Measurements from ENCODE around the gene HOXD3.

DNA sequence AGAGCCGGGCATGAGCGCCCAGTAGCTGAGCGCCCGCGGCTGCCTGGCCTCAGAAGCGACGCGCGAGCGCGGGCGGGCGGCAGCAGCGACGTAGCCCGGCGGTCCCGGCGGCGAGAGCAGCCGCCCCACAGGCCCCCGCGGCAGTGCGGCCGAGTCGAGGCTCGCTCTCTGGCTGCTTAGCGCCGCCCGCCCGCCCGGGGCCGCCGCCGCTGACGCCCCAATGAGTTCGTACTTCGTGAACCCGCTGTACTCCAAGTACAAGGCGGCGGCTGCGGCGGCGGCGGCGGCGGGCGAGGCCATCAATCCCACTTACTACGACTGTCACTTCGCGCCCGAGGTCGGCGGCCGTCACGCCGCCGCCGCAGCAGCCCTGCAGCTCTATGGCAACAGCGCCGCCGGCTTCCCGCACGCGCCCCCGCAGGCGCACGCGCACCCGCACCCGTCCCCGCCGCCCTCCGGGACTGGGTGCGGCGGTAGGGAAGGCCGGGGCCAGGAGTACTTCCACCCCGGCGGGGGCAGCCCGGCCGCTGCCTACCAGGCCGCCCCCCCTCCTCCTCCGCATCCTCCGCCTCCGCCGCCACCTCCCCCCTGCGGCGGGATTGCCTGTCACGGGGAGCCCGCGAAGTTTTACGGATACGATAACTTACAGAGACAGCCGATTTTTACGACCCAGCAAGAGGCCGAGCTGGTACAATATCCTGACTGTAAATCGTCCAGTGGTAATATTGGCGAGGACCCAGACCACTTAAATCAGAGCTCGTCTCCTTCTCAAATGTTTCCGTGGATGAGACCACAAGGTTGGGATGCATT lies 26.8 kb upstream of the HOXD3 start:
- TF ChIP-seq TAF1 (IDR thresholded peaks at IDR 0.05; ENCODE audit: low read depth) (peak; percentile 23; the same call in 1 of the 2 replicates), NFIC (IDR thresholded peaks at IDR 0.05) (no peak), CEBPB (IDR thresholded peaks at IDR 0.05) (no peak), FOXM1 (IDR thresholded peaks at IDR 0.05; ENCODE audit: borderline replicate concordance, low read depth) (no peak), CREB1 (IDR thresholded peaks at IDR 0.05; ENCODE audit: low read depth) (no peak), RAD21 (IDR thresholded peaks at IDR 0.05; ENCODE audit: low read depth) (no peak), YY1 (IDR thresholded peaks at IDR 0.05; ENCODE audit: low read depth) (no peak)
- TF ChIP-seq, protein P1, sequence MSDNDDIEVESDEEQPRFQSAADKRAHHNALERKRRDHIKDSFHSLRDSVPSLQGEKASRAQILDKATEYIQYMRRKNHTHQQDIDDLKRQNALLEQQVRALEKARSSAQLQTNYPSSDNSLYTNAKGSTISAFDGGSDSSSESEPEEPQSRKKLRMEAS (IDR thresholded peaks at IDR 0.05), result peak; percentile 48
